Effector CD8-positive, alpha-beta T cell (primary cell): ENCODE measurements around the gene CFAP20DC.
"Not testable (repeated sequence)": the region's sequence is repeated elsewhere in the genome, so short reads cannot be mapped to it uniquely, and the experiment has no call there.

Experiments
- DNase-seq: peaks from one replicate; lab custom pipeline; 2025; lab: John Stamatoyannopoulos, UW

Gene CFAP20DC

DNA sequence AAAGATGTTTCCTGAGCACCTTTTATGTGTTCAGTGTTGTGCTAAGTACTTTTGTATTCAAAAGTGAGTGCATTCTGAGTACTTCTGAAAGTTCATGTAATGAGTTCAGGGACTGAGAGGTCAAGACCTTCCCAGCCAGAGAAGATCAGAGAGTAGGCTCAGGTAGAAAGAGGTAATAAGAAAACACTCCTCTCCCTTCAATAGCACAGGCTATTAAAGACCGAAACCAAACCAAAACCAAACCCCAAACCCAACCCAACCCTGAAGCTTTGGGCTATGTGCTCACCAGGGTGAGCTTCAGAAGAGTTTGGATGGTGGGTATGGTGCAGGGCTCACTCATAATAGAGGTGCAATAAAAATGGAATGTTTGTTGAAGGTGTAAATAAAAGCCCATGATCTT, 306.5 kb downstream of the CFAP20DC start:
- no peak for DNase-seq

DNA sequence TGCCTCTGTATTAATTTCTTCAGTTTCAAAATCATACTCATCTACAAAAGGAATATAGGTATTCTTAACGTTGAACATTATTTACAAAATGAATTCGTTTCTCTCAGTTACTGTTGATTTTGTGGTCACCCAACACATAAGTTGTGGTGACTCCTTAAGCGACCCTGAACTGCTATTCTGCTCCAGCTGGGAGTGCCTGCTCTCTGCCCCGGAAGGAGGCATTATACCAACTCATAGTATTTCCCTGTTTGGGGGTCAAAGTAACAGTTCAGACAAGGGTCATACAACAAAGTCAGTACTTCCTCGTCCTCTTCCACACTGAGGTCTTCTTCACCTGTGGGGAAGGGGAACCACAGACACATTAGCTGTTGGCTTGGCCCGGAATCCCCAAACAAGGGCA, 307.6 kb downstream of the CFAP20DC start:
- no peak for DNase-seq

DNA sequence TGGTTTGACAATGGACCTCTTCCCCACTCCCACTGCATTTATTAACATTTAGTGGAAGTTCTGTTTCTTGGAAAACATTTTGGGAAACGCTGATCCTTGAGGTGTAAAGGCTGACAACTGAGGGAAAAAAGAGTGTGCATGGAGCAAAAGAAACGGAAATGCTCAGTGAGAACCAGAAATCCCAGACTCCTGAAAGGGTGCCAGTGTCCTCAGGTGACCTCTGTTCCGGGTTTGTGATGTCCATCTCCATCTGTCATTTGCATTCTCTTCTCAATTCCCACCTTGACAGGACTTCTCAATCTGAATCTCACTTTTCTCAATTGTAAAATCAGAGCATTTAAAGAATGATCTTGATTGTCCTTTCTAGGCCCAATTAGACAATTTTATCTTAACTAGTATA, 312.2 kb downstream of the CFAP20DC start:
- DNase-seq: no peak

DNA sequence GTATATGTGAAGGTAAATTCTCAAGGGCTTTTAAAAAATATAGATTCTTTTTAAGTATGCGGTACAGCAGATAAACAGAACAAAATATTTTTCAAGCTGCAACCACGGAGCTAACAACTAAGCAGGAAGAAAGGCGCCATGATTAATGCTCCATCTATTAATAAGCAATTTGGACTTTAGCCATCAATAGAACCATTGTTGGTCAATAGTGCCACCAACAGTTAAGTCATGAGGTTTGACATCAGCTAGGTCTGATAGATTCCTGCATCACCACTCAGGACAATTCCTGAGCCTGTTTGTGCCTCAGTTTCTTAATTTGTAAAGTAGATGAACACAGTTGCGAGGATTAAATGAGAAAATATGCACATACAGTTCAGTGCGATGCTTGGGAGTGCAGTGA, 318.2 kb downstream of the CFAP20DC start:
- no peak for DNase-seq

DNA sequence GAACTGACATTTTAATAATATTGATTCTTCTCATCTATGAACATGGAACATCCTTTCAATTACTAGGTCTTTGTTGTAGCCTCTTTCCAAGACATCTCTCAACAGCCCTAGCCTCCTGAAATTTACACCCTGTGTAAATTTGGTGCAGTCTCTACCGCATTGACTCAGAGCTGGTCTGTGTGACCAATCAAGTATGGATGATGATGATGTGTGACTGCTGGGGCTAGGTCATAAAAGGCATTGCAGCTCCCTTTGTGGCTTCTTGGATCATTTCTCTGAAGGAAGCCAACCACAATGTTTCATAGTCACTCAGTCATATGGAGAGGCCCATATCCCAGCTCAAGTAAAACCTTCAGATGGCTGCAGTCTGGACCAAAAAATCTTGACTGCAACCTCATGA, 321.1 kb downstream of the CFAP20DC start:
- DNase-seq: no peak

DNA sequence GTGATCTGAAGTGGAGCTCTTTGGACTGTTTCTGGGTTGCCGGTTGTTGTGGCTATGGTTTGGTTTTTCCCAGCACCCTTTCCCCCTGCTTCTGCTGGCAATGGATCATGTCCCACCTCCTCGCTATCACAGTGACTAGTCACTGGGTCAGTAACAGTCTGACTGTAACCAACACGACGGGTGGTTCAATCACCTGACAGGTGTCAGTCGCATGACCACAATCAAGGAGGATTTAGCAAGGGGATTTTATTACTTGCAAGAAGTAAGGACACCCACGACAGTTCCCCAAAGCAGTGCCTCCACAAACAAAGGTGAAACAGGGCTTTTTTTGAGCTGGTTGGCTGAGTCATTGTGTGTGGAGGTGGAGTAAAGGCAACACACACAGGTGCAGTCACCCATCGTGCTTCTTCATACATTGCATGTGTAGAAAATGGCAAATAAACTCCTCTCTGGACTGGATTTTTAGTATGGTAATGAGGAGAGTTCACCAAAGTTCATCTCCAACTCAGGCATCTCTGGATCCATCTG, 324.4 kb downstream of the CFAP20DC start:
- no peak for DNase-seq

DNA sequence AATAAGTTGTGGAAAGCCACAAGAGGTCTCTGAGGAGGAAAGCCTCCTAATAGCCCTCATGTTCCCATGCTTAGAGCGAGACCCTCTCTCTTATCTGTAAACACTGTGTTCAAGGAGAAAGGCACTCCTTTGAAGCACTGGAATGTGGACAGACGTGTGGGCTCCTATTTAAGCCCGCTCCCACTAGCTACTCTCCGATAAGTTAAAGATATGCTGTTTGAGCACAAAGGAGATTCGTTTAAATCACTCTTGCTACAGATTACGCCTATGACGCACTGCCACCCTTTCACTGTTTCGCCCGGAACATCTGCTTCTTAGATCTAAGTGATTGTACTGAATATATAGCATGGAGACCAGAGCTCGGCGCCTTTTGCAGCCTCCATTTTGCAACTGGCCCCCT, 325.5 kb downstream of the CFAP20DC start:
- no peak for DNase-seq

DNA sequence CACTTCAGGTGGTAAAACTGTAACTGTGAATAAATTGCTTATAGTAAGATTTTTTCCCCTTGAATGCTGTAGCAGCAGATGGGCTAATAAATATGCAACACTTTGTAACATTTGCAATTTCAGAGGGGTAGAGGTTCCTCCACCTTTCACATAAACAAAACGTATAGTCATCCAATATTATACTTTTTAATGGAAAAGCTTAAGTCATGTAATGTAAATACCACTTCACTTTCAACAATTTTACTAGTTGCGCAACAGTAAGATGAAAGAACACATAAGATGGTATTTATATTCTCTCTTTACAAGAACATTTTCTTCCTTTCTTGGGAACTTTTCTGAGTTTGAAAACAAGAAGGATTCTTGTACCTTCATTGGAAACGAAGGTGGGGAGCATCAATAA, 326.7 kb downstream of the CFAP20DC start:
- DNase-seq: no peak

DNA sequence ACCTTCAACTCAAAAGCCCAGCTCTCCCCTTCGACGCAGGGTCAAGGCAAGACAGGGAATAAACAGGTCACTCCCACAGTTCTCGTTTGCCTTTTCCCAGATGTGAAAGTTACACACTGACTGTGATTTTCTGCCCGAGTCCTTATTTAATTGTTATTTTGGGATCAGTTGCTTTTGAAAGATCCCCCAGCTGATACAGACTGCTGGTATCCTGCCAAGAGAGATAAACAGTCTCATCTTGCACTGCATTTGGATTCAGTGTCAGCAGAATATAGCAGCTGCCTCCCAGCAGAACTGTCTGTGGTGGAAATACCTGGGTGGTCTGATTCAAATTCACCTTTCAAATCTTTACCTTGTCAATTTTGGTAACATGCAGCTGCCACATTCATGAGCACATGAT, 327.3 kb downstream of the CFAP20DC start:
- DNase-seq: no peak

DNA sequence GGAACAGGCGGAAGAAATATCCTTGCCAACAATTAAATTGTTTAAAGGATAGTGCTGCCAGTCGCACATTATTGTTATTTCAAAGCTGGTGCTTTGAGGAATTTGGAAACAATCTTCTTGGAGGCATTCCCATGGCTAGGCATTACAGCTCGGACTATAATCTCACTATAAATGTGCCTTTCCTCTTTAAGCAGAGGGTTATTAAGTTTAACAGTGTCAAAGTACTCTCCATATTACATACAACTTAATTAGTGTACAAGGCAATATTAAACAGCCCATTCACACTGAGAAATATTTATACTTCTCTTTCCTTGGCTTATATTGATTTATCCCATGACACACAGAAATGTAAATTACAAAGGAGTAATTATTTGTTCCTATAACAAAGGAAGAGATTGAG, 329.3 kb downstream of the CFAP20DC start:
- no peak for DNase-seq

DNA sequence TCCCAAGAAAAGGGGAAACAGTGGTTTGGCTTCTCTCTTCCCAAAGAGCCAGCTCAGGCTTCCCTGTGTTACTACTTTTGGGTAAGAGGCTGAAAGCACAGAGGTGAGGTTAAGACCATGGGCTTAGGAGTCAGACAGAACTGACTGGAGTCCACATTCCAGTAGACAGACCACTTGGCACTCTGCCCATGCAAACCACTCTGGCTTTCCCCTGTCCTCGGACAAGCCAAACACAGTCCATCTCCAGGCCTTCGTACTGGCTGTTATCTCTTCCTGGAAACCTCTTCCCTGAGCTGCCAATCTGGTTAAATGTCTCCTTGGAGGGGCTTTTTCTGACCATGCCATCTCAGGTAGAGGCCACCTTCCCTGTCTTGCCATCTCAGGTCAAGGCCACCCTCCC, 330.1 kb downstream of the CFAP20DC start:
- DNase-seq: no peak

DNA sequence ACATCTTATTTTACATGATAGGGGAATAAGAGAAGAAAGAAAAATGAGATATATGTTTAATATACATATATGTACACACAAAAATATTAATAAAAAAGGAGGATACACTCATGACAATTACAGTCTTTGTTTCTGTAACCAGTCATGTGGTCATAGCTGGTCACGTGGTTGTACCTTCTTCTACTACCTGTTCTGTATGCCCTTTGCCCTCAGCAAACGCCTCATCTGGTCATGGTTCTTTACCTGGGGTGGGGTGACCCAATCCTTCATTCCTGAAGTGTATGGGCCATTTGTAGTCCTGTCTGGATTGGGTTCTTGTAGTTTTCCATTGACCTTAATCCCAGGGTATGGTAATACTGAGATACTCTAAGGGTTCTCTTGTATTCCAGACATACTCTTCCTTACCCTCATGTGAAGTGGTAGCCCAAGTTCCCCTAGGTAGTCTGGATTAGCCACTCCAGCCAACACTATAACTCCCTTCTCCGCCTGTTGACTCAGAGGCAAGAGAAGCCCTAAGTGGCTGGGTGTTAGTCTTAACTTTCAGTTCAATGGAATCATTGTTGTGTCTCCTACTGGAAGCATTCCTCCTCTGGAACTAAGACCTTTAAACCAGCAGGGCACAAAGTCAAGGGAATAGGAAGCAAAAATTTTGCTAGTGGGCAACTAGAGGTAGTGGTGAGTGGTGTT, 336.0 kb downstream of the CFAP20DC start:
- no peak for DNase-seq

DNA sequence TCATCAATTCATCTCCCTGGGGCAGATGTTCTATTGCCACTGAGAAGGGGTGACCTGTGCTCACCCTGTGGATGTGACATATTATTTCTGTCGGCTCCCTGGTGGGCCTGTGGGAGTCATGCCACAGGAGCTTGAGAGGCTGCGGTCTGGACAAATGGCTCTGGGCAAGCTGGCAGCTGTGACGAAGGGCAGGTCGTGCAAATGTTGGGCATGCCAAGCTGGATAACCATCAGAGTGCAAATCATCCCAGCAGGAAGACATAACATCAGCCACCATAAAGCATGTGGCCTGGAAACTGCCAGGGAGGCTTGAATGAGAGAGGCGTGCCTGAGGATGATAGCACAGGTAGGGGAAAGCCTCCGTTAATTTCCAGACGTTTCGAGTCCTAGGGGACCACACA, 338.0 kb downstream of the CFAP20DC start:
- DNase-seq: no peak

DNA sequence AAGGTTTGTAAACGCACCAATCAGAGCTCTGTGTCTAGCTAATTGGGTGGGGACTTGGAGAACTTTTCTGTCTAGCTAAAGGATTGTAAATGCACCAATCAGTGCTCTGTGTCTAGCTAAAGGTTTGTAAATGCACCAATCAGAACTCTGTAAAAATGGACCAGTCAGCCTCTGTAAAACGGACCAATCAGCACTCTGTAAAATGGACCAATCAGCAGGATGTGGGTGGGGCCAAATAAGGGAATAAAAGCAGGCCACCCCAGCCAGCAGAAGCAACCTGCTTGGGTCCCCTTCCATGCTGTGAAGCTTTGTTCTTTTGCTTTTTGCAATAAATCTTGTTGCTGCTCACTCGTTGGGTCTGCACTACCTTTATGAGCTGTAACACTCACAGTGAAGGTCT, 340.8 kb downstream of the CFAP20DC start:
- DNase-seq: not testable (repeated sequence)

DNA sequence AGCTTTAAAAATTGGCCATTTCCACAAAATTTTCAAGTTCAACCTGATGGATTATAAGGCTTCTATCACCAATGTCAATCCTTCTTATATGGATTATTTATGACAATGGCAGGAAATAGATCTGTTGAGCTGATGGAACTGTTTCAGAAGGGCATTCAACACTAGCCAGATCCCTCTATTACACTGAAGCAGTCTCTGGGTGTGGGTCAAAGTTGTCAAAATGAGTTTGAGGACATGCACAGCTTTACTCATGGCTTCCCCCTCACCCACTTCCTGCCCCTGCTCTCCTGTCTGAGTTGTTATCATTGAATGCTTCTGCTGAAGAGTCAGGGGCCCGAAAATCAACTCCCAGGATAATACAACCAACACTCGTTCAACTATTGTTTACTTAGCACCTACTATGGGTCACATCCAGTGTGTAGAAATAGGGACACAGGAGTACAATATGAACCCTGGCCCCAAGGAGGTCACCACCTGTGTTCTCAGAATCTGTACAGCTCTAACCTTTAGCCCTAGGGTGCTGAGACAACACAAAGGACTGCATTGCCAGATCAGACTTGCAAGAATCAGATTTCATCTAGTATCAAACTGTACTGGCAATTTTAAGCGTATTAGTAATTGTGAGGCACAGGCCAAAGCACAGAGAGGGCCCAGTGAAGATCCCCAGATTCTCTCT, 341.6 kb downstream of the CFAP20DC start:
- no peak for DNase-seq

DNA sequence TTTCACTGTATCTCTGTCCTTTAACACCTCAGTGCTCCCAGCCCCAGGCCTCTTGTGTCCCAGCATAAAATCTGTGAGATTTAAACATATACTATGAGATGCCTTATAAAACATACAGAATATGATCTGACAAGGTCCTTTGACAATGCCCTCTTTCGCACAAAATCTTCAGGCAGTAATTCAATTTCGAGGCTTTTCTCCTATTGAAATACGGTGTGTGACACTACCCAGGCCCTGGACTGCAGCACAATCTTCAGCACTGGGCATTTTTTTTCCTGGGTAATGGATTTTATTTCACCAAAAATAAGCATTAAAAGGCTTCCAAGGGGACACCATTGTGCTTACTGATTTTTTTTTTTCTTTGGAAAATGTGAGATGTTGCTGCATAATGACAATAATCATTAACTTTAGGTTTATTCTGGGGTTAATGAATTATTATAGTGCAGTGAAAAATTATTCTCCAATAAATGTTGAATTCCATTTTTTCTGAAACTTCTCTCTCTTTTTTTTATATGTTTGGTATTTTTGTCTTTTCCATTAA, 342.4 kb downstream of the CFAP20DC start:
- no peak for DNase-seq

DNA sequence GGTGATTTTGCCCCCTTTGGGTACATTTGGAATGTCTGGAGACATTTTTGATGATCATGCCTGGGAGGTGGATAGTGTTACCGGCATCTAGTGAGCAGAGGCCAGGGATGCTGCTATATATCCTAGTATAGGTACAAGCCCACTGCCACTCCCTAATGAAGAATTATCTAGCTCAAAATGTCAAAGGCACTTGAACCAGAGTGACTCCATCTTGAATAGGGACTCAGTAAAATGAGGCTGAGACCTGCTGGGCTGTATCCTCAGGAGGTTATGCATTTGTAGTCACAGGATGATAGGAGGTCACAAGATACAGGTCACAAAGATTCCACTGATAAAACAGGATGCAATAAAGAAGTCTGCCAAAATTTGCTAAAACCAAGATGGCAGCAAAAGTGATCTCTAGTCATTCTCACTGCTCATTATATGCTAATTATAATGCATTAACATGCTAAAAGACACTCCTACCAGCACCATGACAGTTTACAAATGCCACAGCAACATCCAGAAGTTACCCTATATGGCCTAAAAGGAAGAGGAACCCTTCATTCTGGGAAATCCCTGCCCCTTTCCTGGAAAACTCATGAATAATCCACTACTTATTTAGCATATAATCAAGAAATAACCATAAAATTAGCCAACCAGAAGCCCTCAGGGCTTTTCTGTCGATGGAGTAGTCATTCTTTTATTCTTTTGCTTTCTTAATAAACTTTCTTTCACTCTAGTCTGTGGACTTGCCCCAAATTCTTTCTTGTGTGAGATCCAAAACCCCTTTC, 343.2 kb downstream of the CFAP20DC start:
- no peak for DNase-seq

DNA sequence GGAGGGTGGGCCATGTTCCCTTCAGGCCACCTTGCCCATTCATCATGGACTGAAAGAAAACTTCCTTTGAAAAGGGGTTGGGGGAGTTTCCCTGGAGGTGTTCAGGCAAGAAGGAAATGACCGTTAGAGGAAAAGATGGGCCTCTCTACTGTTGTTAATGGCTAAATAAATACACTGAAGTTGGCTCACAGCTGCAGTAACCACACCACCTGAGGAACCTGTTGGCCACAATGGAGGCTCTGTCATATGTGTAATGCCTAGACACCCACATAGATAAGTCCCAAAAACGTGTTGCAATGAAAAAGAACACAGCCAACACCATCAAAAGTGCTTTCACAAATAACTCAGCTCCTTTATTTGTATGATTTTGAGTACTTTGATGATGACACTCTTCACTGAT, 345.1 kb downstream of the CFAP20DC start:
- no peak for DNase-seq

DNA sequence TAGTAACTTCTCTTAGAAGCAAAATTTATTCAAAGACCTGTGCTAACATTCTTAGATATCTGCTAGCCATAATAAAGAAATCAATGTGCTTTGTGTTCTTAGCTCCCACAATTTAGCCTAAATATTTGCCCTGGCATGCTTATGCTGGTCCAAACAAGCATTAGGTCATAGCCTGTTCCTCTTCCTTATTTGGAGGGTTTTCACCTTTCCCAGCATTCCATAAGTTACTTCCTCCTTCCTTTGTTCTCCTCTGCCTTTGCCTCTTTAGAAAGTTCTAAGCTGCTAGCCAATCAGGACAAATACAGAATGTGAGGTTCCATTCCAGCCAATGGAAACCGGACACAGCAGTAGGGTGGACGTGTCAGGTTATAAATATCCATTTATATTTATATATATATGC, 345.5 kb downstream of the CFAP20DC start:
- DNase-seq: not testable (repeated sequence)

DNA sequence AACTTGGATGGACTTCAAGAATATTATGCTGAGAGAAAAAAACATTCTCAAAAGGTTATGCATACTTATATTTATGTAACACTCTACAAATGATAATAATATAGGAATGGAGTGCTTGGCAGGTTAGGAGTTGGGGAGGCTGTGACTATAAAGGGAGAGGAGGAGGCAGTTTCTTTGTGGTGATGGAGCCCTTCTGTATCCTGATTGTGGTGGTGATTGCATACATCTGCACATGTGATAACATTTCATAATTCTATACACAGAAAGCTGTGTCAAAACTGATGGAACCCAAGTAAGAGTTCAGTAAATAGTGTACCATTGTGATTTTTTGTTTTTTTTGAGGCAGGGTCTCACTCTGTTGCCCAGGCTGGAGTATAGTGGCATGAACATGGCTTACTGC, 351.6 kb downstream of the CFAP20DC start:
- DNase-seq: no peak

DNA sequence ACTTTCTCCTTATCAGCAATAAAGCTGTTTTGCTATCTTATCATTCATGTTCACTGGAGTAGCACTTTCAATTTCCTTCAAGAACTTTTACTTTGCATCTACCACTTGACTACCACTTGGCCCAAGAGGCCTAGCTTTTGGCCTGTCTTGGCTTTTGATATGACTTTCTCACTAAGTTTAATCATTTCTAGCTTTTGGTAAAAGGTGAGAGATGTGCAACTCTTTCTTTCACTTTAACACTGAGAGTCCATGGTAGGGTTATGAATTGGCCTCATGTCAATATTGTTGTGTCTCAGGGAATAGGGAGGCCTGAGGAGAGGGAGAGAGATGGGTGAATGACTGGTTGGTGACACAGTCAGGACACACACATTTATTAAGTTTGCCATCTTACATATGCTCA, 352.3 kb downstream of the CFAP20DC start:
- DNase-seq: no peak

DNA sequence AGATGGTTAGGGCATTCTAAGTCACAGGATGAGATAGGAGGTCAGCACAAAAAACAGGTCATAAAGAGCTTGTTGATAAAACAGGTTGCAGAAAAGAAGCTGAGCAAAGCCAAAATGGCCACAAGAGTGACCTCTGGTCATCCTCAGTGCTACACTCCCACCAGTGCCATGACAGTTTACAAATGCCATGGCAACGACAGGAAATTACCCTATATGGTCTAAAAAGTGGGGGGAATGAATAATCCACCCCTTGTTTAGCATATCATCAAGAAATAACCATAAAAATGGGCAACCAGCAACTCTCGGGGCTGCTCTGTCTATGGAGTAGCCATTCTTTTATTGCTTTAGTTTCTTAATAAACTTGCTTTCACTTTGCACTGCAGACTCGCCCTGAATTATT, 353.0 kb downstream of the CFAP20DC start:
- not testable (repeated sequence) for DNase-seq

DNA sequence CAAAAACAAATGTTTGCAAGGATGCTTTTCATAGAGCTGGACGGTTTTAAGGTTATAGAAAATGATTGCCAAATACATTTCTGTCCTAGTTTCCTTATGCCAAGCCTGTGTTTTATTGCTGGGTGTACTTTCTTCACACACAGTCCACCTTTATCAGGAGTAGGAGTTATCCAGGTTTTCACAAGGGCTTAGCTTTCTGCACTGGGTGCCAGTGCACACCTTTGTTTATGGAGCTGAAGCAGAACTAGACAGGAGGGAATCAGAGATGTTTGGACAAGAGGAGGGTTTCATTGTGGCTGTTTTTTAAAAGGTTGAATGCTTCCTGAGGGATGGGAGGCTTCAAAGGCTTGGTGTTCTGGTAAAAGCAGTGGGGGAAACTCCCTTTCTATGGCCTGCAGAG, 353.7 kb downstream of the CFAP20DC start:
- DNase-seq: no peak
